ENCODE results near the gene TSG101. TPM values are rescaled to one million over a fixed set of nuclear protein-coding genes. Genes with fewer than 3 reads are reported as not detected.

TSG101 gene, protein sequence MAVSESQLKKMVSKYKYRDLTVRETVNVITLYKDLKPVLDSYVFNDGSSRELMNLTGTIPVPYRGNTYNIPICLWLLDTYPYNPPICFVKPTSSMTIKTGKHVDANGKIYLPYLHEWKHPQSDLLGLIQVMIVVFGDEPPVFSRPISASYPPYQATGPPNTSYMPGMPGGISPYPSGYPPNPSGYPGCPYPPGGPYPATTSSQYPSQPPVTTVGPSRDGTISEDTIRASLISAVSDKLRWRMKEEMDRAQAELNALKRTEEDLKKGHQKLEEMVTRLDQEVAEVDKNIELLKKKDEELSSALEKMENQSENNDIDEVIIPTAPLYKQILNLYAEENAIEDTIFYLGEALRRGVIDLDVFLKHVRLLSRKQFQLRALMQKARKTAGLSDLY
- 95.6 to 115 TPM (median 107 TPM) in 5 replicates for total RNA-seq (2022; extraction: Qiagen RNA extraction; ENCODE audit: low read depth)

DNA sequence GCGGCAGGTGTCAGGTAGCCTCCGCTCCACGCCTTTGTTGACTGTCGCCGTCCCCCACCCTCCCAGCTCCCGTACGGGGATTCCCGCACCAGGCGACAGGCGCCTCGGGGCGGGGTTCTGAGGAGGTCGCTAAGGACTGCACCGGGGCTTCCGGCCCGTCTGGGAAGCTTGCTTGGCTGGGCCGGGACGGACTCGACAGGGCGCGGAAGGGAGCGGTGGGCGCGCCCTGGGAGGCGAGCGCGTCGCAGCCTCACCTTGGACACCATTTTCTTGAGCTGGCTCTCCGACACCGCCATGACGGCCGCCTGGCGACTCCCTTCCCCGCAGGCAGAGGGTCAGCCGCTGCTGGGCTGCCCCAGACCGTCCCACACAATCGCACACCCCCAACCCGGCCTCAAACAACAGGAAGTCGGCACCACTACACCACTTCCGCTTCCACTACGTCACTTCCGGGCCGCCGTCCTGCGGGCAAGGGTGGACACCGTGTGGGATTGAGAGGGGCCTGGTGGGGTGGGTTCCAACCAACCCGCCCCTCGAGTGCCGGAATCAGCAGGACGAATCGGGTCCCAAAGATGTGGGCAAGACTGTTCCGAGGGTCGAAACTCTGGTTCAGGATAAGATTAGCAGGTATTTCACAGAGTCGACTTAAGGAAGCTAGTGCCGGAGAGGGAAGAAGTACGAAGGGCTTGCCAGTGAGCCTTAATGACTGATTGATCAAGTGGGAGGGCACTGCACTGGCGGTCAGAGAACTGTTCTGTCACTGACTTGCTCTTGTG lies at the start of gene TSG101:
Gene TSG101, minus strand, starts transcription at position 422 of the 776 bp plus-strand sequence. Its CDS starts 126 bp downstream, at position 296.

DNA sequence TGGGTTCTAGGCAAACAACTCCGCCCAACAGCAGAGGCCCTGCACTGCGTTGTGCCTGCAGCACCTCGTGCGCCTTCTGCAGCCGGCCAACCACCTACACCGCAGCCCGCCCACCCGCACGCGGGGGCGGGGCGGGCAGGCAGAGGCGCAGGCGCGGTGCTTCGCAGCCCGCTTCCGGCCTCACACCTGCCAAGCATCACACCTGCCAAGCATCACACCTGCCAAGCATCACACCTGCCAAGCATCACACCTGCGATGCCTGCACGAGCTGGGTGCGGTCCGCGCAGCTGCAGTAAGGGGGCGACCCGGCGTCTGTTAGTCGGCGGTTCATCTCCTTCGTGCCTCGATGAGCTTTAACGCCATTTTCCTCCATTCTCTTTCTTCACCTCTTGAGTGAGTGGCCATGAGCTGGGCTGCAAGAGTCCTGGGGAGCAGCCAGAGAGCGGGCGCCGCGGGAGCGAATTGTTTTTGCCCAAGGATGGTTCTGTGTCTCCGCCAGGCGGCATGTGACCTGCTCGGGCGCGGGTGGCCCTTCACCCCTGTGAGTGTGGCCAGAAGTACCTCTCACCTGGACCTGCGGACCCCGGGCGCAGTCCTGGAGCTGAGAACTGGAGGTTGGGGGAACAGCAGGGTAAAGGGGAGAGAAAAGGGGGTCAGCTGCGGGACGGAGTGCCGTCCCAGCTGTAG lies 70.9 kb downstream of the TSG101 start, which contains the start of gene LDHAL6A:
Gene LDHAL6A, plus strand, starts transcription at position 171 of the 687 bp plus-strand sequence. CDS start 825 bp downstream, outside the sequence.

Other genes with a start within 250 kb of the TSG101 start
- 12.7 to 15.1 TPM (median 13.8 TPM) in 5 replicates for gene HPS5, start 204.8 kb downstream of the TSG101 start, total RNA-seq (2022; extraction: Qiagen RNA extraction; ENCODE audit: low read depth)
- gene GTF2H1, start 204.4 kb downstream of the TSG101 start, total RNA-seq (2022; extraction: Qiagen RNA extraction; ENCODE audit: low read depth) = 32.9 to 41.2 TPM (median 38.7 TPM) in 5 replicates
- 2,181 to 3,051 TPM (median 2,653 TPM) in 5 replicates for gene LDHA, start 132.4 kb downstream of the TSG101 start, total RNA-seq (2022; extraction: Qiagen RNA extraction; ENCODE audit: low read depth)
- gene LDHC, start 114.6 kb downstream of the TSG101 start, total RNA-seq (2022; extraction: Qiagen RNA extraction; ENCODE audit: low read depth) = 0.26 TPM in 2 of 5 replicates, not detected in the others
- not detected in 5 replicates for gene LDHAL6A, start 71.1 kb downstream of the TSG101 start, total RNA-seq (2022; extraction: Qiagen RNA extraction; ENCODE audit: low read depth)
- gene UEVLD, start 61.8 kb upstream of the TSG101 start, total RNA-seq (2022; extraction: Qiagen RNA extraction; ENCODE audit: low read depth) = 18.5 to 25.6 TPM (median 23.5 TPM) in 5 replicates
- 1.9 to 2.7 TPM (median 2.3 TPM) in 5 replicates for gene MISFA, start 72.8 kb upstream of the TSG101 start, total RNA-seq (2022; extraction: Qiagen RNA extraction; ENCODE audit: low read depth)
- 17.9 to 24.4 TPM (median 22.8 TPM) in 5 replicates for gene SPTY2D1, start 107.4 kb upstream of the TSG101 start, total RNA-seq (2022; extraction: Qiagen RNA extraction; ENCODE audit: low read depth)
- gene TMEM86A, start 171.8 kb upstream of the TSG101 start, total RNA-seq (2022; extraction: Qiagen RNA extraction; ENCODE audit: low read depth) = 0.40 to 0.47 TPM (median 0.40 TPM) in 5 replicates
- gene IGSF22, start 199.2 kb upstream of the TSG101 start, total RNA-seq (2022; extraction: Qiagen RNA extraction; ENCODE audit: low read depth) = not detected in 5 replicates